Measurements from ENCODE around the gene ATP11A.

Gene ATP11A

GRCh38 chr13:112820318-112820717, 130.5 kb downstream of the ATP11A start:
- Histone ChIP-seq H3K27me3 (ENCODE audit: control insufficient read depth in 1 of 2, insufficient read depth in 1 of 2, low read length in 2 of 2) (no peaks in the 10 kb centered on the region), H3K23ac (ENCODE audit: low read length in 2 of 2) (no peak overlapping the region), H3K14ac (ENCODE audit: low read length in 2 of 2) (no peak overlapping the region), H4K8ac (ENCODE audit: low read length) (no peak overlapping the region), H2BK12ac (ENCODE audit: low read length in 2 of 2) (no peak overlapping the region), H3K4me3 (ENCODE audit: insufficient read depth in 1 of 2, low read depth in 1 of 2, low read length in 2 of 2) (no peak overlapping the region), H3K9me3 (ENCODE audit: control insufficient read depth, low read length) (no peaks in the 10 kb centered on the region), H3K4me1 (ENCODE audit: control insufficient read depth, insufficient read depth, low read depth, low read length) (no peaks in the 10 kb centered on the region), H3K18ac (ENCODE audit: low read depth in 1 of 2, low read length in 2 of 2) (no peak overlapping the region), H3K4me2 (ENCODE audit: low read length, poor library complexity, severe bottlenecking) (no peak overlapping the region), H2AK5ac (ENCODE audit: low read length, severe bottlenecking) (no peak overlapping the region), H3K36me3 (ENCODE audit: control insufficient read depth in 1 of 2, insufficient read depth in 2 of 2, low read depth in 1 of 2, low read length in 2 of 2) (peaks cover 45 to 70% of the 10 kb centered on the region in 2 experiments), H3K4ac (ENCODE audit: low read depth in 1 of 2, low read length in 2 of 2) (no peak overlapping the region), H3K79me1 (replicated peaks; ENCODE audit: low read length, poor library complexity, severe bottlenecking) (no peaks in the 10 kb centered on the region), H2AFZ (ENCODE audit: low read depth, low read length) (no peak overlapping the region), H4K91ac (ENCODE audit: low read length) (no peak overlapping the region), H2BK15ac (ENCODE audit: low read depth, poor library complexity, severe bottlenecking) (no peak overlapping the region), H2BK5ac (ENCODE audit: low read depth, low read length, poor library complexity, severe bottlenecking) (no peak overlapping the region), H3K9ac (ENCODE audit: low read length) (no peak overlapping the region), H3K27ac (ENCODE audit: low read length, poor library complexity, severe bottlenecking) (no peak overlapping the region), H2BK120ac (ENCODE audit: low read depth, low read length) (no peak overlapping the region)
- no peak for DNase-seq
- WGBS: 98% methylated on average over 10 of the region's 11 CpGs

GRCh38 chr13:112821340-112822055, 131.7 kb downstream of the ATP11A start:
- no peak overlapping the region for H2BK120ac ChIP-seq (ENCODE audit: low read depth, low read length)
- no peaks in the 10 kb centered on the region for H3K9me3 ChIP-seq (ENCODE audit: control insufficient read depth, low read length)
- no peak overlapping the region for H3K4me2 ChIP-seq (ENCODE audit: low read length, poor library complexity, severe bottlenecking)
- H3K4ac ChIP-seq (ENCODE audit: low read depth in 1 of 2, low read length in 2 of 2): no peak overlapping the region
- H3K27me3 ChIP-seq (ENCODE audit: control insufficient read depth in 1 of 2, insufficient read depth in 1 of 2, low read length in 2 of 2): no peaks in the 10 kb centered on the region
- H3K27ac ChIP-seq (ENCODE audit: low read length, poor library complexity, severe bottlenecking): no peak overlapping the region
- H3K79me1 ChIP-seq (replicated peaks; ENCODE audit: low read length, poor library complexity, severe bottlenecking): no peaks in the 10 kb centered on the region
- H4K8ac ChIP-seq (ENCODE audit: low read length): no peak overlapping the region
- no peak overlapping the region for H2AFZ ChIP-seq (ENCODE audit: low read depth, low read length)
- H3K18ac ChIP-seq (ENCODE audit: low read depth in 1 of 2, low read length in 2 of 2): no peak overlapping the region
- no peak overlapping the region for H3K14ac ChIP-seq (ENCODE audit: low read length in 2 of 2)
- no peak overlapping the region for H2BK15ac ChIP-seq (ENCODE audit: low read depth, poor library complexity, severe bottlenecking)
- H3K4me3 ChIP-seq (ENCODE audit: insufficient read depth in 1 of 2, low read depth in 1 of 2, low read length in 2 of 2): no peak overlapping the region
- no peak overlapping the region for H2AK5ac ChIP-seq (ENCODE audit: low read length, severe bottlenecking)
- H3K4me1 ChIP-seq (ENCODE audit: control insufficient read depth, insufficient read depth, low read depth, low read length): no peaks in the 10 kb centered on the region
- 85% methylated on average over 12 of the region's 19 CpGs for WGBS
- H3K23ac ChIP-seq (ENCODE audit: low read length in 2 of 2): no peak overlapping the region
- no peak overlapping the region for H4K91ac ChIP-seq (ENCODE audit: low read length)
- H2BK12ac ChIP-seq (ENCODE audit: low read length in 2 of 2): no peak overlapping the region
- no peak overlapping the region for H2BK5ac ChIP-seq (ENCODE audit: low read depth, low read length, poor library complexity, severe bottlenecking)
- H3K36me3 ChIP-seq (ENCODE audit: control insufficient read depth in 1 of 2, insufficient read depth in 2 of 2, low read depth in 1 of 2, low read length in 2 of 2): peaks cover 43 to 69% of the 10 kb centered on the region in 2 experiments
- DNase-seq: peak; percentile 43
- H3K9ac ChIP-seq (ENCODE audit: low read length): no peak overlapping the region

DNA sequence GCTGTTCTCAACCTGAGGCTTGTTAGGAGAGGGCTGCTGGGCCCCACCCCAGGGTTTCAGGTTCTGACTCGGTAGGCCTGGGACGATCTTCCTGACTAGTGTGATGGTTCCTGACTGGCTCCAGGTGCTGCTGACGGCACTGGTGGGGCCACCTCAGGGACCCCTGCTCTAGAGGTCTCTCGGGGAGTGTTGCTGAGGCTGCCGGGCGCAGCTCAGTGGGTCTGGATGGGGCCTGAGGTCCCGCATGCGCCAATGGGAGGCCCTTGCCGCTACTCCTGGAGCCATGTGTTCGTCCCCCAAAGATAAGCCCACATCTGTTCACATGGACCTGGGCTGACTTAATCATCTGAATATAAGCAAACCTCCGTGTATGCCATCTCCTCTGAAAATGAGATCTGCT, 133.0 kb downstream of the ATP11A start:
- Histone ChIP-seq H3K4me3 (ENCODE audit: insufficient read depth in 1 of 2, low read depth in 1 of 2, low read length in 2 of 2) (no peak overlapping the region), H3K36me3 (ENCODE audit: control insufficient read depth in 1 of 2, insufficient read depth in 2 of 2, low read depth in 1 of 2, low read length in 2 of 2) (peaks cover 46 to 71% of the 10 kb centered on the region in 2 experiments), H3K27ac (ENCODE audit: low read length, poor library complexity, severe bottlenecking) (no peak overlapping the region), H2BK120ac (ENCODE audit: low read depth, low read length) (no peak overlapping the region), H4K8ac (ENCODE audit: low read length) (no peak overlapping the region), H3K9ac (ENCODE audit: low read length) (no peak overlapping the region), H2AK5ac (ENCODE audit: low read length, severe bottlenecking) (no peak overlapping the region), H3K9me3 (ENCODE audit: control insufficient read depth, low read length) (no peaks in the 10 kb centered on the region), H3K4ac (ENCODE audit: low read depth in 1 of 2, low read length in 2 of 2) (no peak overlapping the region), H3K4me1 (ENCODE audit: control insufficient read depth, insufficient read depth, low read depth, low read length) (no peaks in the 10 kb centered on the region), H2AFZ (ENCODE audit: low read depth, low read length) (no peak overlapping the region), H3K79me1 (replicated peaks; ENCODE audit: low read length, poor library complexity, severe bottlenecking) (no peaks in the 10 kb centered on the region), H3K23ac (ENCODE audit: low read length in 2 of 2) (no peak overlapping the region), H3K18ac (ENCODE audit: low read depth in 1 of 2, low read length in 2 of 2) (no peak overlapping the region), H4K91ac (ENCODE audit: low read length) (no peak overlapping the region), H2BK15ac (ENCODE audit: low read depth, poor library complexity, severe bottlenecking) (no peak overlapping the region), H3K27me3 (ENCODE audit: control insufficient read depth in 1 of 2, insufficient read depth in 1 of 2, low read length in 2 of 2) (no peaks in the 10 kb centered on the region), H2BK12ac (ENCODE audit: low read length in 2 of 2) (no peak overlapping the region), H3K4me2 (ENCODE audit: low read length, poor library complexity, severe bottlenecking) (no peak overlapping the region), H3K14ac (ENCODE audit: low read length in 2 of 2) (no peak overlapping the region), H2BK5ac (ENCODE audit: low read depth, low read length, poor library complexity, severe bottlenecking) (no peak overlapping the region)
- DNase-seq: no peak
- 91% methylated on average over 11 of the region's 11 CpGs for WGBS

DNA sequence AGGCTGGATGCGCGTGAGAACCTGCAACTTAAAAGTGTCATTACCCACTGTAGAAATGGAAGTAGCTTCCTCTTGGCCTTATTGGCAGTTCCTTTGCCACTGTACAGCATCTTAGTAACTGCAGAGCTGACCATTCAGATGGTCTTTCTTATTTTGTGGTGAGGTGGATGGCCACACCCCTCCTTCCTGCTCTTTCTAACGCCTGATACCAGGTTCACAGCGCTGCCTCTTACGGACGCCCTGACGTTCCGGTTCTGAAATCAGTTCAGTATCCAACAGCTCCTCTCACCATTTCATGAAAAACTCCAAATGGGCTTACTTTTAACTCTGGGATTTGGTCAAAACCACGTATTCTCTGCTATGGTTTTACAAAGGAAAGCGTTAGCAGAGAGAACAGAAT, 134.6 kb downstream of the ATP11A start:
- 97% methylated on average over 8 of the region's 10 CpGs for WGBS
- Histone ChIP-seq H3K27me3 (ENCODE audit: control insufficient read depth in 1 of 2, insufficient read depth in 1 of 2, low read length in 2 of 2) (no peaks in the 10 kb centered on the region), H3K9me3 (ENCODE audit: control insufficient read depth, low read length) (no peaks in the 10 kb centered on the region), H2BK12ac (ENCODE audit: low read length in 2 of 2) (no peak overlapping the region), H3K14ac (ENCODE audit: low read length in 2 of 2) (no peak overlapping the region), H3K79me1 (replicated peaks; ENCODE audit: low read length, poor library complexity, severe bottlenecking) (no peaks in the 10 kb centered on the region), H2AFZ (ENCODE audit: low read depth, low read length) (no peak overlapping the region), H2BK15ac (ENCODE audit: low read depth, poor library complexity, severe bottlenecking) (no peak overlapping the region), H4K8ac (ENCODE audit: low read length) (no peak overlapping the region), H3K4me1 (ENCODE audit: control insufficient read depth, insufficient read depth, low read depth, low read length) (no peaks in the 10 kb centered on the region), H3K36me3 (ENCODE audit: control insufficient read depth in 1 of 2, insufficient read depth in 2 of 2, low read depth in 1 of 2, low read length in 2 of 2) (peaks cover 46 to 68% of the 10 kb centered on the region in 2 experiments), H2BK5ac (ENCODE audit: low read depth, low read length, poor library complexity, severe bottlenecking) (no peak overlapping the region), H3K27ac (ENCODE audit: low read length, poor library complexity, severe bottlenecking) (no peak overlapping the region), H3K18ac (ENCODE audit: low read depth in 1 of 2, low read length in 2 of 2) (no peak overlapping the region), H3K9ac (ENCODE audit: low read length) (no peak overlapping the region), H3K4me3 (ENCODE audit: insufficient read depth in 1 of 2, low read depth in 1 of 2, low read length in 2 of 2) (no peak overlapping the region), H4K91ac (ENCODE audit: low read length) (no peak overlapping the region), H3K23ac (ENCODE audit: low read length in 2 of 2) (no peak overlapping the region), H2AK5ac (ENCODE audit: low read length, severe bottlenecking) (no peak overlapping the region), H3K4me2 (ENCODE audit: low read length, poor library complexity, severe bottlenecking) (no peak overlapping the region), H3K4ac (ENCODE audit: low read depth in 1 of 2, low read length in 2 of 2) (no peak overlapping the region), H2BK120ac (ENCODE audit: low read depth, low read length) (no peak overlapping the region)
- no peak for DNase-seq

Measured in mesenchymal stem cell (in vitro differentiated cells and primary cell).